ENCODE measurements around the gene TAOK1. TPM values are rescaled to one million over a fixed set of nuclear protein-coding genes. Genes with fewer than 3 reads are reported as not detected.
"Not testable (repeated sequence)": the region's sequence is repeated elsewhere in the genome, so short reads cannot be mapped to it uniquely, and the experiment has no call there.

TAOK1 gene
- total RNA-seq, 1 donor from 2014 or later = 45.5 TPM

DNA sequence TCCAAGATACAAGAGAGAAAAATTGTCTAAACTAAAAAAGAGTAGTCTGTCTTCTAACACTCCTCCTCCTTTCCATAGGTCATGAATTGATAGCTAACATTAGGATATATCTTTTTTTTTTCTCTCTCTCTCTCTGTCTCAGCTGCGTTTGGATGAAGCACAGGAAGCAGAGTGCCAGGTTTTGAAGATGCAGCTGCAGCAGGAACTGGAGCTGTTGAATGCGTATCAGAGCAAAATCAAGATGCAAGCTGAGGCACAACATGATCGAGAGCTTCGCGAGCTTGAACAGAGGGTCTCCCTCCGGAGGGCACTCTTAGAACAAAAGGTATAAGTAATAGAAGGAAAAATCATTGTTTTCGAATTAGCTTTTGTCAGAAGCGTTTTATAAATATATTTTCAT lies 143.8 kb downstream of the TAOK1 start:
- no peak for DNase-seq (ENCODE audit: low read depth)

DNA sequence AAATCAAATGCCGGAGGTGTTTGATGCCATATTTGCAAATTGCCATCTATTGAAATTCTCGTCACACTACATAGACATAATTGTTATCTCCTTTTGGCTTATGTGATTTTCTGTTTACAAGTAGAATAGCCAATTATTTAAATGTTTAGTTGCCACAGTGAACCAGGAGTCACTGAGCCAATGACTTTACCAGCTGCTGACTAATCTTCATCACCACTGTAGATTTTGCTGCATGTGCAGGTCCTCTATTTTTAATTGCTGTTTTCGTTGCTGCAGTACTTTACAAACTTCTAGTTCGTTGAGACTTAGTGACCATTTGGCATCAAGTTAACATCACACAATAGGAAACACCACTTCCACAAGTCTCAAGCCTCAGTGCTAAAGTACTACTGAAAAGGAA lies 153.9 kb downstream of the TAOK1 start:
- DNase-seq (ENCODE audit: low read depth) = no peak

- no peak for DNase-seq (ENCODE audit: low read depth)
Measured at GRCh38 chr17:29546085-29546484, 155.9 kb downstream of the TAOK1 start.

DNA sequence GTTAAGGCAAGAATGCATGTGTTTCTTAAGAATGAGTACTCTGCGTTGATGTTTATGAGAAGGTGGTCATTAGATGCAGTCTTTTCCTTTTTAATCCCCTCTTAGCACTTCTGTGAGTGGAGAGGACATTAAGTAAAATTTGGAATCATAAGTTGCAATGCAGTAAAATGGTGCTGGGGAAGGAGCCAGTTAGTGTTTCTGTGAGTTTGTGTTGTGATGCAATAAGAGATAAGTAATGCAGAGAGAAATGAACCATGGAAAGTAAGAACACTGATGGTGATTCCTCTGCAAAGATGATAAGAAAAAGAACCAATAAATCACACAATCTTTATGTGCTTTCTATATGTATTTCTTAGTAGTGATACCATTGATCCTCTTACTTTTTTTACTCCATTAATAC lies 156.7 kb downstream of the TAOK1 start:
- DNase-seq (ENCODE audit: low read depth) = no peak

DNA sequence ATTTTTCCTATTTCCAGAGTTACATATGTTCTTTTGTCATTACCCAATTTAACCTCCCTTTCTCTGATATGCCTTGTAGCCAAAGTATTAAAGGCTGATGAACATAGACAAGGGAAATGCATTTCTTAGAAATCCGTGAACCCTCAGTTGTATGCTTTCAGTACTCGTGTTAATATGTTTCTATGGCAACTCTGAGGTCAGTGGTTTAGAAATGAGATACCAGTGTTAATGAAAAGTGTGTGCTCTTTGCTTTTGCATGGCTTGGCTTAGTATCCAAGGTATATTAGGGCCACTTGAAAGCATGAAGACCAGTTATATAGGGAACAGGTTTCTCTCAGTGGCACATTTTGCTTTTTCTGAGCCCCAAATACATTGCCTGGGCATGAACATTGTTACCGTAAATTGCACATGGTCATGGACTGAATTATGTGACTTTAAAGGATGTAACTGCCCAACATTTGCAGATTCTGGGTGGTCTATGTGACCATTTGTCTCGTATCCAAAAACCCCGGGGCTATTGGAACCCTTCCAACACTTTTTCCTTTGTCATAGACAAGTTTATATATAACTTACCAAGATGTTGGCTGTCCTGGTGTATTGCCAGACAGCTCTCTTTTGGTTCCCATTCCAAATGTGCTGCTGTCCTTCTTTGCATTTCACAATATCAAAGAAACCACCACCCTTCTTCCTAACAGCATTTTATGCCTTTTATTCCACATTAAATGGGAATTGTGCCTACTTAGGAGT lies 159.2 kb downstream of the TAOK1 start:
- peak; percentile 18 for DNase-seq (ENCODE audit: low read depth)

GRCh38 chr17:29555840-29556239 lies 165.7 kb downstream of the TAOK1 start:
- DNase-seq (ENCODE audit: low read depth) = no peak

DNA sequence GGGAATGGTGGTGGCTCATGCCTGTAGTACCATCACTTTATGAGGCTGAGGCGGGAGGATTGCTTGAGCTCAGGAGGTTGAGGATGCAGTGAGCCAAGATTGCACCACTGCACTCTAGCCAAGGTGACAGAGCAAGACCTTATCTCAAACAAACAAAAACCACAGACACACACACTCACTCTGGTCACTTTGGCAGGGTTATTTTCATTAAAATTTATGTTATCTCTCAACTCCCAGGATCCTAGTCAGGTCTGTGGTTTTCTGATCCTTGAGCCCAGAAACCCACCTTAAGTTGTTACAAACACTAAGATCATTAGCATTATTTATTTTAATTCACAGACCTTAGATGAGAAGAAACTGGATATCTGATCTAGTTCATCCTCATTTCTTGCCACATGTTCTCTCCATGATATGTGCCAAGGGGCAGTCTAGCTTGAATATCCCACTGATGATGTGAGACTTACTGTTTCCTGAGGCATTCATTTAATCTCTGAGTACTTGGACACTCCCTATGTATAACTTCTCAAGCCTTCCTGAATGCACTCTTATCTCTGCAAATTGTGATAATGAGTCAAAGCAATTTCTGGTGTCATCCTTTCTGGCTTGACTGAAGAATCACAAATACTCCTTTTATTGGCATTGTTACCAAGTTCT lies 167.0 kb downstream of the TAOK1 start:
- DNase-seq (ENCODE audit: low read depth) = no peak

- DNase-seq (ENCODE audit: low read depth) = no peak
Measured at GRCh38 chr17:29557739-29558116, 167.6 kb downstream of the TAOK1 start.

DNA sequence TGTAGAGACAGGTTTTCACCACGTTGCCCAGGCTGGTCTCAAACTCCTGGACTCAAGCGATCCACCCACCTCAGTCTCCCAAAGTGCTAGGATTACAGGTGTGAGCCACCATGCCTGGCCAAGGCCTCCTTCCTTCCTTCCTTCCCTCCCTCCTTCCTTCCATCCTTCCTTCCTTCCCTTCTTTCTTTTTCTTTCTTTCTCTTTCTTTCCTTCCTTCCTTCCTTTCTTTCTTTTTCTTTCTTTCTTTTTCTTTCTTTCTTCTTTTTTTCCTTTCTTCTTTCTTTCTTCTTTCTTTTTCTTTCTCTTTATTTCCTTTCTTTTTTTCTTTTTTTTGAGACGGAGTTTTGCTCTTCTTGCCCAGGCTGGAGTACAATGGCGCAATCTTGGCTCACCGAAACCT lies 168.0 kb downstream of the TAOK1 start:
- not testable (repeated sequence) for DNase-seq (ENCODE audit: low read depth)

GRCh38 chr17:29559640-29560039 lies 169.5 kb downstream of the TAOK1 start:
- no peak for DNase-seq (ENCODE audit: low read depth)

- no peak for DNase-seq (ENCODE audit: low read depth)
Measured at GRCh38 chr17:29560316-29560715, 170.2 kb downstream of the TAOK1 start.

DNA sequence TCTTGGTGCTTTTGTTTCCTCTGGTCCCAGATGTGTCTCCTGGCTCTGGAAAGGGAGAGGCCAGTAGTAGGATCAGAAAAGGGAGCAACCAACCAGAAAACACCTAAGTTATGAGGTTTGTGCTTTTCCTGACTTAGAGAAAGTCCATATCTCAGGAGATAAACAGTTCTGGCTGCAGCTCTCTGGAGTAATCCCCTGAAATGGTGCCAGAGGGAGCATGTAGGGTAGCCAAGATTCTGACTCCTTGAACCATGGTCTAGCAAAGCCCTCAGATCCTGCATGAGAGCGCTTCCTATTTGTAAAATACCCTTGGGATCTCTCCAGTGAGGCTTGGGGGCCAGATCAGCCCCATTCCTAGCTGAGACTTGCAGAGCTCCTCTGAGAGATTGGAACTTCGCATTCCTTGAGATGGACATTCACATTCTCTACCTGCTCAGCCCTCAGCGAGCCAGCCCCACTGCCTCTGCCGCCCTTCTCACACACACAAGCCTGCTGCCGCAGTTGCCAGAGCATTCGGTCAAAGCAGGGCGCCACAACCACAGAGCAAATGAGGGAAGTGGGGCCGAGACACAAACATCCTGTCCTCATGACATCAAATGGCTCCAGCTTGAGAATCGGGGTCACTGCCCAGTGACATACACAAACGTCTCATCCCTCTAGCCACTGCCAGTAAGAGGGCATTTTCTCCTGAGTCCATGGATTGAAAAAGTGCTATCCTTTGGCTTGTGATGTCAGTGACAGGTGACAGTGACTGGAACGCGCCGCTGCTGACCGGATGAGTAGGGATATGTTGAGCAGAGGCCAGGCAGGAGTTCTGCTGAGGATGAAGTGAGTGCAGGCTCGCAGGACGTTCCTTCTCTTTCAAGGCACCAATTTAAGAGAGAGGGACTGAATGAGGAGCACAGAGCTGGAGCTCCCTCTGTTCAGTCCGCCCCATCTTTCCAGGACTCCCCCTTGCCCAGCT lies 171.7 kb downstream of the TAOK1 start:
- DNase-seq (ENCODE audit: low read depth) = no peak

DNA sequence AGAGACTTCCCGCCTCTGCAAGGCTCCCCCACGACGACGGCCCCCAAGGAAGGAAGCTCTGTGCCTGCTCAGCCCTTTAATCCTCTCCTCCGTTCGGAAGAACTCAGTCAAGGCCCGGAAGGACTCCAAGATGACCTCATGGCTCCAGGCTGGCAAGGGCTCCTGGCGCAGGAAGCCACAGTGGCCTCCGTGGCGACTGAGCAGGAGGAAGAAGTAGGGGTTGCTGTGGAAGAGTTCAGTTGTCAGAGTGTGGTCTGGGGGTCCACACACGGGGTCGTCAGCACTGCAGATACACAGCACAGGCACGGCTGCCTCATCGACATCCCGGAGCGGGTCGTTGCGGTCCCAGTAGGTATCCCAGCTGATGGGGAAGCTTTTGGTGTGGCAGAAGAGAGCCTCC lies 172.5 kb downstream of the TAOK1 start:
- DNase-seq (ENCODE audit: low read depth) = no peak

GRCh38 chr17:29563816-29564215 lies 173.7 kb downstream of the TAOK1 start:
- peak; percentile 78 for DNase-seq (ENCODE audit: low read depth)

DNA sequence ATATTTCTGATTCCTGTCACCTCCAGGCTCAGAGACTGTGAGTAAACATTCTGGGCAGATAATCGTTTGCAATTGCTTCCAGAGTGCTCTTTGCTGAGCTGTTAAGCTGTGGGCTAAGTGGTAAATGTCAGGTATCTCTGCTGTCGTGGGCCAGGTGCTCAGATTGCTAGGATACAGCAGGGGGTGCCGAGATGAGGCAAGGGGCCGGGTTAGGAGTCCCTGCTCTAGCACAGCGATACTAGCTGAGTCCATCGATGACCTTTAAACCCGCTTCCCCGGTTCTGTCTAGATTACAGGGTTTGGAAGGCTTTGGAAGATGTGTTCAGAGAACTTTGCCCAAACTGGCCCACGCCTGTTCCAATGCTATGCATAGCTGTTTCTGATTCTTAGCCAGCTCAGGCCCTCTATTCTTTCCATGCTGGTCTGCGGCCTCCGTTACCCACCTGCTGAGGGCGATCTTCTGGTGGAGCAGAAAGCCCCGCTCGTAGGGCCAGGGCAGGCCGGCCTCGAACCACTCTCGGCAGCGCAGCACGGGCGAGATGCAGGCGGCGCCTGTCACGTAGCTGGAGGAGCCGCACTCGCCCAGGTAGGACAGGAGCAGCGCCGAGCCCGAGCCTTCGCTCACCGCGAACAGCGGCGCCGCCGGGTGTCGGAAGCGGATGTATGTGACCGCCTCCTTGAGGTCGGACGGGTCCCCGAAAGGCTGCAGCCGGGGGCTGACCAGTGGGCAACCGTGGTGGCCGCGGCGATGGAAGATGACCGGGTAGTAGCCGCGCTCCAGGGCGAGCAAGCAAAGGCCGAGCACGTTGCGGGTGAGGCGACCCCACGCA lies 175.7 kb downstream of the TAOK1 start:
- DNase-seq (ENCODE audit: low read depth) = no peak

DNA sequence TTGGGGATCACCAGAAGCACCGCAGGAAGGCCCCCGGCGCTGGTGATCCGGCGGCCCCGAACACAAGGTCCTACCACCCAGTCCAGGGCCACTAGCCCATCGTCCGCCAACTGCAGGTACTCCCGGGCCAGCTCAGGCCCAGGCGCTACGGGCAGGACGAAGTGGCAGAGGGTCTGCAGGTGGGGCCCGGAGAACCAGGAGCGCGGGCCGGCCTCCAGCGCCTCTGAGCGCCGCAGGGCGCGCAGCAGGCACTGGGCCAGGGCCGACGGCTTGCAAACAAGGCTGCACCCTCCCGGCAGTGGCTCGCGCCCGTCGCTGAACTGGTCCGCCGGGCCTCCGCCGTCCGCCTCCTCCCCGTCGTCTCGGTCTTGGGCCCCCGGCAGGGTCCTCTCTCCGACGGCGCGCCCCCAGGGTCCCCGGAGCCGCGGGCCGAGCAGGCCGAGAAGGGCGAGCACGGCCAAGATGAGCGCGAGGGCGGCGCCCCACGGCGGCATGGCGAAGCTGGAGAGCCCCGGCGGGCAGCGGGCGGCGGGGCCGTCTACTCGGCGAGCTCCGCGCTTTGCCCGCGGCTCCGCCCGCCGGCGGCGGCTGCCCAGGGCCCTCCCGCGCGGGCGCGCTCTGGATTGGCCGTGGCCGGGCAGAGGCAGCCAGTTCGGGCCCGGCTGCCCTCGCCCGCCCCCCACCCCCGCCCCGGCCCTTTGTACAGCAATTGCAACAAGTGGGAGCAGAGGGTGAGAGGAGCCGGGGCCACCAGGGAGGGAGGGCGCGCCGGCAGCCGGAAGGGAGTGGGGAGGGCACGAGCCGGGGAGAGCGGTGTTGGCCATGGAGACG lies 176.5 kb downstream of the TAOK1 start, which contains the start of gene ABHD15:
ABHD15 (minus strand) TSS at position 565 of the 831 bp plus-strand sequence; CDS start at position 494, 71 bp downstream.
- DNase-seq (ENCODE audit: low read depth) = peak; percentile 68

- no peak for DNase-seq (ENCODE audit: low read depth)
Measured at GRCh38 chr17:29567304-29567553, 177.1 kb downstream of the TAOK1 start.

- peak; percentile 72 for DNase-seq (ENCODE audit: low read depth)
Measured at GRCh38 chr17:29567554-29568330, 177.6 kb downstream of the TAOK1 start.
